Activated CD4-positive, alpha-beta T cell treated with anti-CD3 and anti-CD28 coated beads, Interleukin-2, amount 50 U/mL, for 1 hour (primary cell): ENCODE data around the gene SPSB3.
"Not testable (repeated sequence)": the region's sequence is repeated elsewhere in the genome, so short reads cannot be mapped to it uniquely, and the experiment has no call there.

Source experiments
- DNase-seq: peaks from one replicate; pipeline ENCODE4 v3.0.0-alpha.2; 2020

SPSB3 gene

GRCh38 chr16:1734816-1735215, 47.6 kb downstream of the SPSB3 start:
- no peak for DNase-seq

GRCh38 chr16:1734123-1734522, 48.2 kb downstream of the SPSB3 start:
- no peak for DNase-seq

- not testable (repeated sequence) for DNase-seq
Measured at GRCh38 chr16:1732551-1732987, 49.8 kb downstream of the SPSB3 start.

- DNase-seq, result no peak
Measured at GRCh38 chr16:1732071-1732470, 50.3 kb downstream of the SPSB3 start.

GRCh38 chr16:1731603-1732002, 50.8 kb downstream of the SPSB3 start:
- DNase-seq, result no peak

GRCh38 chr16:1731073-1731472, 51.3 kb downstream of the SPSB3 start:
- DNase-seq, result no peak

- no peak for DNase-seq
Measured at GRCh38 chr16:1729445-1729844, 52.9 kb downstream of the SPSB3 start.

GRCh38 chr16:1729026-1729425, 53.3 kb downstream of the SPSB3 start:
- DNase-seq, result no peak

GRCh38 chr16:1727651-1728624, 54.4 kb downstream of the SPSB3 start:
- no peak for DNase-seq
